SK-N-SH (cell line): ENCODE results near the gene MED15. TPM values are rescaled to one million over a fixed set of nuclear protein-coding genes. Genes with fewer than 3 reads are reported as not detected.

Source experiments
- CTCF ChIA-PET: fragments of 300-600, 350-600 bp; formaldehyde crosslinking; extraction: SDS; loops from one replicate; lab custom pipeline; 2021; lab: Yijun Ruan, JAX
- POLR2A ChIA-PET: fragments of 350-600 bp; sonication (Branson Sonifier 250); formaldehyde crosslinking; extraction: SDS; loops from one replicate; lab custom pipeline; 2020; ENCODE audit warnings: antibody characterized with exemption, inconsistent platforms; lab: Yijun Ruan, JAX
- DNase-seq: peaks from one replicate; pipeline ENCODE4 v3.0.0; 2012
- H2AFZ ChIP-seq: fragments of 200-600 bp; sonication (generic); 2 replicates; pipeline ENCODE4 v1.8.1; 2016; ENCODE audit warnings: antibody characterized with exemption, mild to moderate bottlenecking, low read depth
- H3F3A ChIP-seq: fragments of 200-600 bp; sonication (generic); replicated peaks from 2 replicates; pipeline ENCODE3; 2016; ENCODE audit warnings: antibody characterized with exemption, mild to moderate bottlenecking; ENCODE audit not compliant: insufficient read depth
- H3K27ac ChIP-seq, 2 experiments: fragments of 200-500 bp in 1 of 2; fragments of 200-600 bp in 1 of 2; sonication (Bioruptor generic) in 1 of 2; sonication (generic), shearing (Covaris generic) in 1 of 2; 2 replicates each; pipeline versions ENCODE4 v1.5.1 to v1.6.1; 2014 to 2016; ENCODE audit warnings: low read depth in 2 of 2, inconsistent platforms in 1 of 2, low read length in 1 of 2, mild to moderate bottlenecking in 1 of 2, mixed read lengths in 1 of 2
- H3K27me3 ChIP-seq: fragments of 200-600 bp; sonication (generic), shearing (Covaris generic); 2 replicates; pipeline ENCODE4 v1.6.1; 2016; ENCODE audit warnings: mixed run types; ENCODE audit not compliant: insufficient read depth
- H3K36me3 ChIP-seq, 2 experiments: fragments of 200-500 bp in 1 of 2; fragments of 200-600 bp in 1 of 2; sonication (Bioruptor generic) in 1 of 2; sonication (generic) in 1 of 2; replicated peaks in 1 of 2; 2 replicates each; pipeline versions ENCODE3 to v1.5.1; 2014 to 2016; ENCODE audit warnings: low read length in 1 of 2, mild to moderate bottlenecking in 1 of 2; ENCODE audit not compliant: insufficient read depth in 2 of 2, control insufficient read depth in 1 of 2
- H3K4me1 ChIP-seq, 2 experiments: fragments of 200-500 bp in 1 of 2; fragments of 200-600 bp in 1 of 2; sonication (Bioruptor generic) in 1 of 2; sonication (generic), shearing (Covaris generic) in 1 of 2; 2 replicates each; pipeline versions ENCODE4 v1.5.1 to v1.6.1; 2014 to 2016; ENCODE audit warnings: low read depth in 1 of 2, low read length in 1 of 2, mixed run types in 1 of 2; ENCODE audit not compliant: insufficient read depth in 2 of 2, control insufficient read depth in 1 of 2
- H3K4me2 ChIP-seq: fragments of 200-600 bp; sonication (generic), shearing (Covaris generic); 2 replicates; pipeline ENCODE4 v1.6.1; 2017; ENCODE audit warnings: mixed run types
- H3K4me3 ChIP-seq, 2 experiments: fragments of 200-500 bp in 1 of 2; fragments of 200-600 bp in 1 of 2; sonication (Bioruptor generic) in 1 of 2; sonication (generic), shearing (Covaris generic) in 1 of 2; 2 replicates each; pipeline versions ENCODE4 v1.5.1 to v1.8.1; 2014 to 2016; ENCODE audit warnings: low read depth in 2 of 2, inconsistent platforms in 1 of 2, low read length in 1 of 2, mild to moderate bottlenecking in 1 of 2, mixed read lengths in 1 of 2, moderate library complexity in 1 of 2
- H3K79me2 ChIP-seq: fragments of 200-600 bp; sonication (generic); 2 replicates; pipeline ENCODE4 v1.8.1; 2017; ENCODE audit warnings: mild to moderate bottlenecking; ENCODE audit not compliant: insufficient read depth
- H3K9ac ChIP-seq: fragments of 200-600 bp; sonication (generic); 2 replicates; pipeline ENCODE4 v1.6.1; 2017; ENCODE audit warnings: mixed run types
- H3K9me2 ChIP-seq: fragments of 200-600 bp; sonication (generic); 2 replicates; pipeline ENCODE4 v1.6.1; 2017; ENCODE audit warnings: mixed run types
- H3K9me3 ChIP-seq: fragments of 200-600 bp; sonication (generic); 2 replicates; pipeline ENCODE4 v1.6.1; 2017; ENCODE audit warnings: mixed run types, mild to moderate bottlenecking, moderate library complexity
- H4K20me1 ChIP-seq: fragments of 200-600 bp; sonication (generic); 2 replicates; pipeline ENCODE4 v1.6.1; 2017; ENCODE audit warnings: mild to moderate bottlenecking, mixed run types; ENCODE audit not compliant: insufficient read depth
- CHD2 ChIP-seq: fragments of 150-350 bp; IDR thresholded peaks from 2 replicates; pipeline ENCODE4 v1.6.1; 2018; ENCODE audit warnings: low read length; ENCODE audit not compliant: partially characterized antibody
- ELF1 ChIP-seq: IDR thresholded peaks from 2 replicates; pipeline ENCODE4 v1.4.0; 2012
- FOSL2 ChIP-seq: IDR thresholded peaks from 2 replicates; pipeline ENCODE4 v1.4.0; 2012; ENCODE audit warnings: low read depth, mild to moderate bottlenecking, moderate library complexity, borderline replicate concordance
- FOXM1 ChIP-seq: IDR thresholded peaks from 2 replicates; pipeline ENCODE4 v1.4.0; 2012; ENCODE audit warnings: low read depth, mild to moderate bottlenecking
- MEF2A ChIP-seq: IDR thresholded peaks from 2 replicates; pipeline ENCODE4 v1.4.0; 2012; ENCODE audit warnings: low read depth, borderline replicate concordance
- NFIC ChIP-seq: IDR thresholded peaks from 2 replicates; pipeline ENCODE4 v1.4.0; 2012; ENCODE audit warnings: borderline replicate concordance
- NRF1 ChIP-seq: IDR thresholded peaks from 2 replicates; pipeline ENCODE4 v1.6.1; 2012; ENCODE audit warnings: low read depth, mild to moderate bottlenecking, low read length
- RAD21 ChIP-seq: IDR thresholded peaks from 2 replicates; pipeline ENCODE4 v1.6.1; 2012; ENCODE audit warnings: mild to moderate bottlenecking, low read length
- RCOR1 ChIP-seq: fragments of 150-350 bp; IDR thresholded peaks from 2 replicates; pipeline ENCODE4 v1.6.1; 2017; ENCODE audit warnings: antibody characterized with exemption, low read length
- RXRA ChIP-seq: IDR thresholded peaks from 2 replicates; pipeline ENCODE4 v1.4.0; 2012; ENCODE audit warnings: low read depth, mild to moderate bottlenecking, borderline replicate concordance
- SIN3A ChIP-seq: IDR thresholded peaks from 2 replicates; pipeline ENCODE4 v1.6.1; 2012; ENCODE audit warnings: low read depth, mild to moderate bottlenecking, low read length, moderate library complexity, borderline replicate concordance
- SMC3 ChIP-seq: IDR thresholded peaks from 2 replicates; pipeline ENCODE4 v1.6.1; 2012; ENCODE audit warnings: low read depth, low read length, improper control_type of control experiment
- TAF1 ChIP-seq: IDR thresholded peaks from 2 replicates; pipeline ENCODE4 v1.6.1; 2012; ENCODE audit warnings: low read depth, mild to moderate bottlenecking, low read length, moderate library complexity, borderline replicate concordance
- TCF12 ChIP-seq: IDR thresholded peaks from 2 replicates; pipeline ENCODE4 v1.4.0; 2012
- TEAD4 ChIP-seq: IDR thresholded peaks from 2 replicates; pipeline ENCODE4 v1.4.0; 2012; ENCODE audit warnings: mild to moderate bottlenecking, borderline replicate concordance; ENCODE audit not compliant: insufficient read depth
- YY1 ChIP-seq: IDR thresholded peaks from 2 replicates; pipeline ENCODE4 v1.4.0; 2012; ENCODE audit warnings: low read depth, mild to moderate bottlenecking
- WGBS: methylation state at CpG from one replicate; pipeline ENCODE4 v1.1.6; 2017; ENCODE audit warnings: low lambda C conversion rate; 5-methylcytosine and 5-hydroxymethylcytosine counted together
- polyA plus RNA-seq, 3 experiments: library from polyadenylated mRNA; depleted of rRNA; stranded (reverse); fragments of >200 nt; gene quantifications; 2 replicates each; pipeline ENCODE4 v1.2.3, GENCODE V29; 2012
- TF ChIP-seq, protein P1 (sequence below): IDR thresholded peaks from 2 replicates; pipeline ENCODE4 v1.4.0; 2012; ENCODE audit warnings: low read depth, borderline replicate concordance
- TF ChIP-seq, protein P2 (sequence below): IDR thresholded peaks from 2 replicates; pipeline ENCODE4 v1.4.0; 2012; ENCODE audit warnings: low read depth
- TF ChIP-seq, protein P3 (sequence below): IDR thresholded peaks from 2 replicates; pipeline ENCODE4 v1.4.0; 2012; ENCODE audit warnings: low read depth, borderline replicate concordance

MED15 gene
- polyA plus RNA-seq, 1 of the 3 experiments (the other 2 are of a cell fraction) = 45.1 TPM

DNA sequence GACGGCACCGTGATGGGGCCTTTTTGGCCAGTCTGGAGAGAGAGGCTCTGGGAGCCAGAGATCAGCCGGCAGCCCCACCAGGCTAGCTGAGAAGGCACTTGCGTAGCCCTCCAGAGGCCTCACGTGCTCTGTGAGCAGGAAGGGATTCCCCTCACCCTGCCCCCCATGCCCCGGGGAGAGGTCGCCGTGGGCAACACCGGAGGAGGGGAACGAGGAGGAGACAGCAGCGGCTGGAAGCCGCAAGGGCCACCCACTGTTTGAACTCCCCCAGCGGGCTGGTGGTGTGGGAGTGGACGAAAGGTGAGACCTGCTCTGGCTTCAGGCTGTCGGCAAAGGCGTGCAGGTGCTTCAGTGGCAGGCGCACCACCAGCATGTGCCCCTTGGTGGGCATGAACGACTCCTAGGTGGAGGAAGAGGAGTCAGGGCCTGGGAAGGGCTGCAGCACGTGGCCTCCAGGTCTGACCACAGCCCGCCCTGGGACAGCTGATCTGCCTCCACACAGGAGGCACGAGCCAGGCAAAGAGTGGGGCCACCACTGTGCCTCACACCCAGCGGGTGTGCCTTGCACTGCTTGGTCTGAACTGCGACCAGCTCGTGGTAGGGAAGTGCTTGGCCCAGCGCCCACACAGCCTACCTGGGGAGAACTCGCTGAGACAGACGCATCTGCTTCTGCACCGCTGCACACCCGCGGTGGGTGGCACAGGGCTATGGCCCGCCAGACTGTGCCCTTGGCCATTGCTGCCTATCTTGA lies 99.9 kb downstream of the MED15 start:
- ChIA-PET POLR2A (no interaction called here), CTCF (interaction anchor here (0.8 to 3.4 kb wide), 5 partner anchors 11 to 79 kb away, joined by 3 to 12 read pairs (median 3); no protein-coding TSS in a partner anchor)
- no peaks in the 10 kb centered on the region for H4K20me1 ChIP-seq

DNA sequence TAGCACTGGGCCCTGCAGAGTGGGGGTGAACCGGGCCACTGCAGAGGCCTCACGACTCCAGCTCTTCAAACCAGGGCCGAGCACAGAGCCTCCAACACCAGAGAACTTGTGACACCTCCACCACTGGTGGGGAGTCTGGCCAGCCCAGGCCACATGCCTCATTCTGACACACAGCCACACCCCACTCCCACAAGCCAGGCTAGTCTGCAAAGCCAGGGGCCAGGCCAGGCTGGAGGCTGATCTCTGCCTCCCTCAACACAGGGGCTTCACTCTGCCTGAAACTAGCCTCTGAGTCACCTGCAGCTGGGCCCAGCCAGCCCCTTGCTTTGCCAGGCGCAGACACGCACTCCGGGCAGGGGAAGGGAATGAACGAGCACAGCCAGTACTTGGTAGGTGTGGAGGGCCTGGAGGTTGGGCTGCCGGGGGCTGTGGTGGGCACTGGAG lies 102.9 kb downstream of the MED15 start:
- H3K9me3 ChIP-seq = no peaks in the 10 kb centered on the region
- H3K9ac ChIP-seq = no peak overlapping the region
- no peak for DNase-seq
- H4K20me1 ChIP-seq = no peaks in the 10 kb centered on the region
- no peak for TF ChIP-seq ELF1
- TF ChIP-seq RAD21 = no peak
- no peak for TF ChIP-seq NRF1
- no peak for TF ChIP-seq FOXM1
- TF ChIP-seq CHD2 = no peak
- TF ChIP-seq TCF12 = no peak
- TF ChIP-seq RXRA = no peak
- TF ChIP-seq, protein P1, sequence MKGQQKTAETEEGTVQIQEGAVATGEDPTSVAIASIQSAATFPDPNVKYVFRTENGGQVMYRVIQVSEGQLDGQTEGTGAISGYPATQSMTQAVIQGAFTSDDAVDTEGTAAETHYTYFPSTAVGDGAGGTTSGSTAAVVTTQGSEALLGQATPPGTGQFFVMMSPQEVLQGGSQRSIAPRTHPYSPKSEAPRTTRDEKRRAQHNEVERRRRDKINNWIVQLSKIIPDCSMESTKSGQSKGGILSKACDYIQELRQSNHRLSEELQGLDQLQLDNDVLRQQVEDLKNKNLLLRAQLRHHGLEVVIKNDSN = no peak
- TF ChIP-seq SMC3 = no peak
- no peak for TF ChIP-seq RCOR1
- TF ChIP-seq, protein P2, sequence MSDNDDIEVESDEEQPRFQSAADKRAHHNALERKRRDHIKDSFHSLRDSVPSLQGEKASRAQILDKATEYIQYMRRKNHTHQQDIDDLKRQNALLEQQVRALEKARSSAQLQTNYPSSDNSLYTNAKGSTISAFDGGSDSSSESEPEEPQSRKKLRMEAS = no peak
- TF ChIP-seq, protein P3, sequence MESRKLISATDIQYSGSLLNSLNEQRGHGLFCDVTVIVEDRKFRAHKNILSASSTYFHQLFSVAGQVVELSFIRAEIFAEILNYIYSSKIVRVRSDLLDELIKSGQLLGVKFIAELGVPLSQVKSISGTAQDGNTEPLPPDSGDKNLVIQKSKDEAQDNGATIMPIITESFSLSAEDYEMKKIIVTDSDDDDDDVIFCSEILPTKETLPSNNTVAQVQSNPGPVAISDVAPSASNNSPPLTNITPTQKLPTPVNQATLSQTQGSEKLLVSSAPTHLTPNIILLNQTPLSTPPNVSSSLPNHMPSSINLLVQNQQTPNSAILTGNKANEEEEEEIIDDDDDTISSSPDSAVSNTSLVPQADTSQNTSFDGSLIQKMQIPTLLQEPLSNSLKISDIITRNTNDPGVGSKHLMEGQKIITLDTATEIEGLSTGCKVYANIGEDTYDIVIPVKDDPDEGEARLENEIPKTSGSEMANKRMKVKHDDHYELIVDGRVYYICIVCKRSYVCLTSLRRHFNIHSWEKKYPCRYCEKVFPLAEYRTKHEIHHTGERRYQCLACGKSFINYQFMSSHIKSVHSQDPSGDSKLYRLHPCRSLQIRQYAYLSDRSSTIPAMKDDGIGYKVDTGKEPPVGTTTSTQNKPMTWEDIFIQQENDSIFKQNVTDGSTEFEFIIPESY = no peak
- no peak for TF ChIP-seq SIN3A
- POLR2A ChIA-PET = no interaction called here
- H3K9me2 ChIP-seq = no peaks in the 10 kb centered on the region
- CTCF ChIA-PET = interaction anchor here (1.3 kb wide), 1 partner anchor 46 kb away, joined by 5 read pairs; no protein-coding TSS in a partner anchor
- H3K36me3 ChIP-seq = no peaks in the 10 kb centered on the region
- no peaks in the 10 kb centered on the region for H3F3A ChIP-seq
- no peak overlapping the region for H2AFZ ChIP-seq
- no peak overlapping the region for H3K27ac ChIP-seq
- no peaks in the 10 kb centered on the region for H3K79me2 ChIP-seq
- WGBS = 80% methylated on average over 5 of the region's 8 CpGs
- no peaks in the 10 kb centered on the region; the same call in 1 of the 2 replicates for H3K27me3 ChIP-seq
- no peak overlapping the region for H3K4me2 ChIP-seq
- peaks cover 0 to 5% of the 10 kb centered on the region in 2 experiments; a peak in 1 of 4 replicates for H3K4me1 ChIP-seq
- H3K4me3 ChIP-seq = no peak overlapping the region

More for the DNA sequence above, 99.9 kb downstream of the MED15 start:
- Histone ChIP-seq H3K36me3 (no peaks in the 10 kb centered on the region), H3K4me3 (no peak overlapping the region), H3K4me1 (peaks cover 0 to 9% of the 10 kb centered on the region in 2 experiments; a peak in 1 of 4 replicates), H3K4me2 (no peak overlapping the region), H3K79me2 (no peaks in the 10 kb centered on the region), H3K27me3 (no peaks in the 10 kb centered on the region; the same call in 1 of the 2 replicates), H3F3A (no peaks in the 10 kb centered on the region), H2AFZ (no peak overlapping the region), H3K9me3 (no peaks in the 10 kb centered on the region), H3K9ac (no peak overlapping the region), H3K9me2 (no peaks in the 10 kb centered on the region), H3K27ac (no peak overlapping the region)
- peak; percentile 55 for DNase-seq
- WGBS = 74% methylated on average over 22 of the region's 31 CpGs
- no peak for TF ChIP-seq RCOR1
- TF ChIP-seq RXRA = no peak
- TF ChIP-seq ELF1 = no peak
- TF ChIP-seq TAF1 = no peak
- TF ChIP-seq SMC3 = no peak
- TF ChIP-seq NFIC = no peak
- TF ChIP-seq, protein P1 = no peak
- TF ChIP-seq MEF2A = no peak
- TF ChIP-seq YY1 = no peak
- no peak for TF ChIP-seq FOSL2
- TF ChIP-seq TEAD4 = no peak
- no peak for TF ChIP-seq TCF12
- TF ChIP-seq RAD21 = no peak
